Small intestine (tissue), 7 donors: ENCODE data around the gene DOCK4. TPM values are rescaled to one million over a fixed set of nuclear protein-coding genes. Genes with fewer than 3 reads are reported as not detected.
"Not testable (repeated sequence)": the region's sequence is repeated elsewhere in the genome, so short reads cannot be mapped to it uniquely, and the experiment has no call there.

Experiments
- DNase-seq, 2 donors: peaks; one replicate each; pipeline versions ENCODE4 v3.0.0 to v3.0.0-alpha.2; 2013
- FAIRE-seq: peaks from 2 replicates; lab custom pipeline; 2012; peaks lifted over from hg19 to GRCh38; lab: Jason Lieb, UNC
- H3K27ac ChIP-seq, 3 donors: one replicate each; pipeline ENCODE4 v1.5.1; 2013; ENCODE audit warnings: low read length in 2 of 3, mild to moderate bottlenecking in 2 of 3, control low read depth in 1 of 3, inconsistent platforms in 1 of 3, low read depth in 1 of 3, moderate library complexity in 1 of 3
- H3K27me3 ChIP-seq, 3 donors: one replicate each; pipeline ENCODE4 v1.6.1; 2013; ENCODE audit warnings: low read length in 3 of 3, inconsistent platforms in 1 of 3; ENCODE audit not compliant: control insufficient read depth in 3 of 3, insufficient read depth in 3 of 3
- H3K36me3 ChIP-seq, 3 donors: one replicate each; pipeline ENCODE4 v1.6.1; 2013; ENCODE audit warnings: low read length in 3 of 3, inconsistent platforms in 1 of 3, low read depth in 1 of 3, mild to moderate bottlenecking in 1 of 3, moderate library complexity in 1 of 3; ENCODE audit not compliant: control insufficient read depth in 3 of 3, insufficient read depth in 2 of 3
- H3K4me1 ChIP-seq, 3 donors: one replicate each; pipeline ENCODE4 v1.6.1; 2013; ENCODE audit warnings: low read length in 2 of 3, inconsistent platforms in 1 of 3, low read depth in 1 of 3, mild to moderate bottlenecking in 1 of 3, moderate library complexity in 1 of 3; ENCODE audit not compliant: control insufficient read depth in 3 of 3, insufficient read depth in 2 of 3
- H3K4me3 ChIP-seq, 3 donors: one replicate each; pipeline ENCODE4 v1.5.1; 2013; ENCODE audit warnings: low read length in 3 of 3, control low read depth in 1 of 3, inconsistent platforms in 1 of 3, low read depth in 1 of 3, mild to moderate bottlenecking in 1 of 3, moderate library complexity in 1 of 3
- H3K9me3 ChIP-seq, 2 donors: one replicate each; pipeline ENCODE4 v1.6.1; 2013; ENCODE audit warnings: low read depth in 1 of 2, low read length in 1 of 2; ENCODE audit not compliant: control insufficient read depth in 2 of 2, insufficient read depth in 1 of 2
- WGBS, 3 donors: extraction: QIAGEN DNeasy Blood & Tissue Kit; methylation state at CpG; one replicate each; pipeline ENCODE4 v1.1.7; 2013; 5-methylcytosine and 5-hydroxymethylcytosine counted together
- polyA plus RNA-seq, 4 donors: library from polyadenylated mRNA; stranded (reverse) in 3 of 4; unstranded in 1 of 4; fragments of 200-250 nt in 3 of 4; fragments of 120-200 nt in 1 of 4; gene quantifications; one replicate each; pipeline versions ENCODE4 v1.2.1 to v1.2.3, GENCODE V29; 2013
- donor health status: healthy with polysubstance abuse.
- donor health status: control.
- donor health status: control.
- donor health status: Bipolar disorder and iron deficiency.
- donor health status: healthy.

The DOCK4 gene
- polyA plus RNA-seq, 4 donors: 1.9 to 4.1 (median 3.8) TPM; not detected in 1

GRCh38 chr7:111918461-111918860, 287.7 kb downstream of the DOCK4 start:
- FAIRE-seq: no peak
- H3K27me3 ChIP-seq: no peaks in the 10 kb centered on the region
- H3K4me3 ChIP-seq: no peak overlapping the region
- no peaks in the 10 kb centered on the region for H3K9me3 ChIP-seq
- H3K36me3 ChIP-seq: no peaks in the 10 kb centered on the region
- DNase-seq: no peak
- no peak overlapping the region for H3K27ac ChIP-seq
- no peaks in the 10 kb centered on the region for H3K4me1 ChIP-seq
- WGBS, 3 donors: 84 to 94% (median 88%) methylated on average over 4 of the region's 4 CpGs

GRCh38 chr7:111917404-111917803, 288.8 kb downstream of the DOCK4 start:
- not testable (repeated sequence) for H3K4me3 ChIP-seq, FAIRE-seq, H3K27ac ChIP-seq, H3K4me1 ChIP-seq, H3K27me3 ChIP-seq, H3K36me3 ChIP-seq, H3K9me3 ChIP-seq, DNase-seq
- WGBS, 3 donors: 88 to 90% (median 90%) methylated on average over 11 of the region's 11 CpGs

DNA sequence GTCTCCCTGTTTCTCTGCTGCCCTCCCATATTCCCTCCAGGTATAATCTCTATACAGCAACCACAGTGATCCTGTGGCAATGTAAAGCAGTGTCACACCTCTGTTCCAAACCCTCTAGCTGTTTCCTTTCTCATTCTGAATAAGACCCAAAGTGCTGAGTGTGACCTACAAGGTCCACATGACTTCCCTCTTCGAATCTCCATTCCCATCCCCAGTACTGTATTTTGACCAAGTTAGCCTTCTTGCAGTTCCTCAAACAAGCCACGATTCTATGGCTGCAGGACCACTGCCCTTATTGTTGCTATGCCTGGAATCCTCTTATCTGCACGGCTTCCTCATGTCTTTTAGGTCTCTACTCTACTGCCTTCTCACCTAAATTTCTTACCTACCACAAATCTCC, 291.9 kb downstream of the DOCK4 start:
- Histone ChIP-seq H3K36me3 (no peaks in the 10 kb centered on the region), H3K9me3 (no peaks in the 10 kb centered on the region), H3K4me1 (no peaks in the 10 kb centered on the region), H3K27ac (no peak overlapping the region), H3K27me3 (no peaks in the 10 kb centered on the region), H3K4me3 (no peak overlapping the region)
- DNase-seq (no peak), FAIRE-seq (no peak)
- WGBS, 3 donors: 70 to 82% (median 78%) methylated on average over 3 of the region's 3 CpGs

GRCh38 chr7:111911166-111911961, 294.8 kb downstream of the DOCK4 start:
- H3K27me3 ChIP-seq: no peaks in the 10 kb centered on the region
- DNase-seq: no peak
- no peak overlapping the region for H3K27ac ChIP-seq
- no peaks in the 10 kb centered on the region for H3K9me3 ChIP-seq
- 63 to 75% (median 67%) methylated on average over 5 of the region's 5 CpGs for WGBS, 3 donors
- FAIRE-seq: no peak
- no peaks in the 10 kb centered on the region for H3K36me3 ChIP-seq
- no peak overlapping the region for H3K4me3 ChIP-seq
- no peaks in the 10 kb centered on the region for H3K4me1 ChIP-seq

GRCh38 chr7:111910656-111911055, 295.5 kb downstream of the DOCK4 start:
- FAIRE-seq (no peak), DNase-seq (no peak)
- Histone ChIP-seq H3K9me3 (no peaks in the 10 kb centered on the region), H3K4me1 (no peaks in the 10 kb centered on the region), H3K27me3 (no peaks in the 10 kb centered on the region), H3K36me3 (no peaks in the 10 kb centered on the region), H3K27ac (no peak overlapping the region), H3K4me3 (no peak overlapping the region)
- WGBS, 3 donors: 88 to 92% (median 89%) methylated on average over 5 of the region's 5 CpGs

GRCh38 chr7:111908673-111909072, 297.5 kb downstream of the DOCK4 start:
- not testable (repeated sequence) for FAIRE-seq, DNase-seq, H3K27ac ChIP-seq, H3K36me3 ChIP-seq, H3K27me3 ChIP-seq, H3K9me3 ChIP-seq, H3K4me1 ChIP-seq, H3K4me3 ChIP-seq
- WGBS, 3 donors: 93 to 99% (median 94%) methylated on average over 3 of the region's 3 CpGs

GRCh38 chr7:111903797-111904196, 302.4 kb downstream of the DOCK4 start:
- DNase-seq: peak in 1 of 2 donors; percentile 9
- WGBS, 3 donors: 48 to 67% (median 49%) methylated on average over 2 of the region's 2 CpGs
- Histone ChIP-seq H3K9me3 (no peaks in the 10 kb centered on the region), H3K4me1 (no peaks in the 10 kb centered on the region), H3K27me3 (no peaks in the 10 kb centered on the region), H3K4me3 (no peak overlapping the region), H3K27ac (no peak overlapping the region), H3K36me3 (no peaks in the 10 kb centered on the region)
- FAIRE-seq: no peak

DNA sequence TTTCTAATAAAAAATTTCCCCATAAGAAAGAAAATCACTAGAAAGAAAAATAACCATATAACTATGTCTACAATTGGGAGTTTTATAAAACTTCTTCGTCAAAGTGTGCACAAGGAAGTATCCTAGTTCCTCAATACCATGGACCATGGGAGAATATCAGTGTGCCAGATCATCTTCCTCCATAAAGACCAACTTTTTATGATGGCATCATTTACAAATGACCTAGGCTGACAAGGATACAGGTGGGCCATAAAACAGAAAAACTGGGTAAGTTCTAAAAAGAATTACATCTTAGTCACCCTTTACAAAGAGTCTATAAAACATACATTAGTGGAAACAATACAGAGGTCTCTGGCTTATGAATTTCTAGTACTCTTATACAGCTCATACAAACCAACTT, 303.2 kb downstream of the DOCK4 start:
- Histone ChIP-seq H3K9me3 (no peaks in the 10 kb centered on the region), H3K4me1 (no peaks in the 10 kb centered on the region), H3K27me3 (no peaks in the 10 kb centered on the region), H3K27ac (no peak overlapping the region), H3K4me3 (no peak overlapping the region), H3K36me3 (no peaks in the 10 kb centered on the region)
- FAIRE-seq (no peak), DNase-seq (no peak)
- WGBS, 3 donors: 80 to 95% (median 84%) methylated on average over 1 of the region's 1 CpG

- WGBS, 3 donors: 93 to 96% (median 95%) methylated on average over 7 of the region's 7 CpGs
- no peaks in the 10 kb centered on the region for H3K9me3 ChIP-seq
- no peaks in the 10 kb centered on the region for H3K4me1 ChIP-seq
- H3K27me3 ChIP-seq: no peaks in the 10 kb centered on the region
- FAIRE-seq (no peak), DNase-seq (no peak)
- no peak overlapping the region for H3K4me3 ChIP-seq
- H3K36me3 ChIP-seq: no peaks in the 10 kb centered on the region
- H3K27ac ChIP-seq: no peak overlapping the region
Observed at GRCh38 chr7:111900283-111900682, 305.9 kb downstream of the DOCK4 start.
